ENCODE data around the gene HLCS.

HLCS gene

DNA sequence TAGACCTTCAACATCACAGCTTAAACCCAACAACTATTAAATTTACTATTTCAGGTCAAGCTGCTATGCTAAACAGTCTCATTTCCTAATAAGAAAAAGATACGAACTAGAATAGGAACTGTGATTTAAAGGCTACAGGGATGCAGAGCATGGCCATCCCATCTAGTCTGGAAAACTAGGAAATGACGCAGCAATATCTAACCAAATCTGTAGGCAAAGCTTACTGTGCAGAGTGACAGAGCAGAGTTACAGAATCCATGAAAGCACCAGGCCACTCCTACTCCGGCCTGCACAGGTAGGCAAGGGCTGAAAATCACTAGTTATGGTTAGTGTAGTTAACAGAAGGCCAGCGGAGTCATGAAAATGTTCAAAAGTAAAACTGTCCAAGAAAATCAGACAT is 2.1 kb downstream of the HLCS start:
- H3K36me3 ChIP-seq (replicated peaks; ENCODE audit: low read depth, low read length): no peaks in the 10 kb centered on the region
- no peak for TF ChIP-seq EZH2phosphoT487 (IDR thresholded peaks at IDR 0.05; ENCODE audit: low read depth)
- TF ChIP-seq, protein P1, sequence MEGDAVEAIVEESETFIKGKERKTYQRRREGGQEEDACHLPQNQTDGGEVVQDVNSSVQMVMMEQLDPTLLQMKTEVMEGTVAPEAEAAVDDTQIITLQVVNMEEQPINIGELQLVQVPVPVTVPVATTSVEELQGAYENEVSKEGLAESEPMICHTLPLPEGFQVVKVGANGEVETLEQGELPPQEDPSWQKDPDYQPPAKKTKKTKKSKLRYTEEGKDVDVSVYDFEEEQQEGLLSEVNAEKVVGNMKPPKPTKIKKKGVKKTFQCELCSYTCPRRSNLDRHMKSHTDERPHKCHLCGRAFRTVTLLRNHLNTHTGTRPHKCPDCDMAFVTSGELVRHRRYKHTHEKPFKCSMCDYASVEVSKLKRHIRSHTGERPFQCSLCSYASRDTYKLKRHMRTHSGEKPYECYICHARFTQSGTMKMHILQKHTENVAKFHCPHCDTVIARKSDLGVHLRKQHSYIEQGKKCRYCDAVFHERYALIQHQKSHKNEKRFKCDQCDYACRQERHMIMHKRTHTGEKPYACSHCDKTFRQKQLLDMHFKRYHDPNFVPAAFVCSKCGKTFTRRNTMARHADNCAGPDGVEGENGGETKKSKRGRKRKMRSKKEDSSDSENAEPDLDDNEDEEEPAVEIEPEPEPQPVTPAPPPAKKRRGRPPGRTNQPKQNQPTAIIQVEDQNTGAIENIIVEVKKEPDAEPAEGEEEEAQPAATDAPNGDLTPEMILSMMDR (IDR thresholded peaks at IDR 0.05; ENCODE audit: low read depth, low read length): no peak
- no peak overlapping the region for H3K27ac ChIP-seq (ENCODE audit: low read length)
- H2AFZ ChIP-seq (ENCODE audit: low read depth, low read length): no peak overlapping the region
- peak overlapping the region; percentile 89; the same call in 1 of the 2 replicates for H3K4me2 ChIP-seq (ENCODE audit: low read length)
- H3K4me3 ChIP-seq (ENCODE audit: low read length): no peak overlapping the region
- no peaks in the 10 kb centered on the region for H4K20me1 ChIP-seq (ENCODE audit: insufficient read depth, low read length)
- no peaks in the 10 kb centered on the region for H3K27me3 ChIP-seq (ENCODE audit: low read depth, low read length)
- no peaks in the 10 kb centered on the region for H3K79me2 ChIP-seq (ENCODE audit: low read length)
- H3K9ac ChIP-seq (ENCODE audit: low read length): no peak overlapping the region
- no peaks in the 10 kb centered on the region for H3K9me3 ChIP-seq (ENCODE audit: insufficient read depth, low read length)
- peaks cover 12% of the 10 kb centered on the region for H3K4me1 ChIP-seq (ENCODE audit: low read length)

DNA sequence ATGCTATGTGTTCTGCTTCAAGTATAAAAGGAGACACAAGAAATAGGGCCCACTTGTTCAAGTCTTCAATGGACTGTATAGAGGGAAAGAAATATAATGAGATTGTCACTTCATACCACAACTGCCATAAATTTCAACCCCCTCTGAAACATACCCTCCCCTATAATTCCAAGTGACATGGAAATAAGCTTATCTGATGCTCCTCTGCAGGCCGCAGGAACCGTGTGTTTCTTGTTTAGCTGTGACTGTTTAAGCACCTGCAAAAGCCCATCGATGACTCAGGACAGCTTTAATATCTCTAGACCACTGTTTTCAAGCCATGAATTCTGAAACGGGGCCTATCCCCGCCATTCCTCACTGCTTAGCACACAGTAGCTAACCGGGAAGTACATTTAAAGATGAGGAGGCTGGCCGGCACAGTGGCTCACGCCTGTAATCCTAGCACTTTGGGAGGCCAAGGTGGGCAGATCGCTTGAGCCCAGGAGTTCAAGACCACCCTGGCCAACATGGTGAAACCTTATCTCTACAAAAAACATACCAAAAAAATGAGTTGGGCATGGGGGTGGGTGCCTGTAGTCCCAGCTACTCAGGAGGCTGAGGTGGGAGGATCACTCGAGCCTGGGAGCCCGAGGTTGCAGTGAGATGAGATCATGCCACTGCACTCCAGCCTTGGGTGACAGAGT is 4.2 kb downstream of the HLCS start:
- Histone ChIP-seq H3K4me3 (ENCODE audit: low read length) (no peak overlapping the region), H3K36me3 (replicated peaks; ENCODE audit: low read depth, low read length) (no peaks in the 10 kb centered on the region), H3K4me2 (ENCODE audit: low read length) (no peak overlapping the region), H3K9ac (ENCODE audit: low read length) (no peak overlapping the region), H2AFZ (ENCODE audit: low read depth, low read length) (no peak overlapping the region), H3K4me1 (ENCODE audit: low read length) (peaks cover 12% of the 10 kb centered on the region), H4K20me1 (ENCODE audit: insufficient read depth, low read length) (no peaks in the 10 kb centered on the region), H3K27me3 (ENCODE audit: low read depth, low read length) (no peaks in the 10 kb centered on the region), H3K27ac (ENCODE audit: low read length) (no peak overlapping the region), H3K79me2 (ENCODE audit: low read length) (no peaks in the 10 kb centered on the region), H3K9me3 (ENCODE audit: insufficient read depth, low read length) (no peaks in the 10 kb centered on the region)
- no peak for TF ChIP-seq EZH2phosphoT487 (IDR thresholded peaks at IDR 0.05; ENCODE audit: low read depth)
- TF ChIP-seq, protein P1 (IDR thresholded peaks at IDR 0.05; ENCODE audit: low read depth, low read length): no peak

DNA sequence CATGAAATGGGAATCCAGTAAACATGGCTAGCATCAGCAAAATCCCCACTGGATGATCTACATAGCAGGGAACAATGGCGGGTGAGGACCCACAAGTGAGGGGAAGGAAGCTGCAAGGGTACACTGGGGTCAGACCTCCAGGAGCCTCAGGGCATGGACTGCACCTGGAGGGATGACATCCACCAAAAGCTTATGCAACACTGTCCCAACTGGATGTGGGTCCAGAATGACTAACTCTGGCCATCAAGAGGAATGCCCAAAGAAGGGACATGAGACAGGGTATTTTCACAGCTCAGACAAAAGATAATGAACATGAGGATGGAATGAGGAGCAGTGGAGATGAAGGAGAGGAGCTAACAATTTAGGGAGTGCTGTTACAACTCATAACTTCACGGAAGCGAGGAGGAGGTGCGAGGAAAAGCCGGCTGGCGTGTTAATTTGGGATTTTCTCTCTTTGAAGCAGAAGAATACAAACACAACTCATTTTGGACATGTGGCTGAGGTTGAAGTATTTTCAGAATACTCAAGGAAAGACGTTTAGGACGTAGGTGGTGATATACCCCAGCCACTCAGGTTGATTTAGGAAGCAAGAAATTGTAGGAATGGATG is 5.7 kb downstream of the HLCS start:
- Histone ChIP-seq H3K27me3 (ENCODE audit: low read depth, low read length) (no peaks in the 10 kb centered on the region), H3K36me3 (replicated peaks; ENCODE audit: low read depth, low read length) (no peaks in the 10 kb centered on the region), H3K79me2 (ENCODE audit: low read length) (no peaks in the 10 kb centered on the region), H4K20me1 (ENCODE audit: insufficient read depth, low read length) (no peaks in the 10 kb centered on the region), H3K9me3 (ENCODE audit: insufficient read depth, low read length) (no peaks in the 10 kb centered on the region), H3K4me1 (ENCODE audit: low read length) (peaks cover 12% of the 10 kb centered on the region), H3K27ac (ENCODE audit: low read length) (no peak overlapping the region), H2AFZ (ENCODE audit: low read depth, low read length) (no peak overlapping the region), H3K9ac (ENCODE audit: low read length) (no peak overlapping the region), H3K4me3 (ENCODE audit: low read length) (no peak overlapping the region), H3K4me2 (ENCODE audit: low read length) (no peak overlapping the region)
- TF ChIP-seq EZH2phosphoT487 (IDR thresholded peaks at IDR 0.05; ENCODE audit: low read depth): no peak
- TF ChIP-seq, protein P1 (IDR thresholded peaks at IDR 0.05; ENCODE audit: low read depth, low read length): no peak

DNA sequence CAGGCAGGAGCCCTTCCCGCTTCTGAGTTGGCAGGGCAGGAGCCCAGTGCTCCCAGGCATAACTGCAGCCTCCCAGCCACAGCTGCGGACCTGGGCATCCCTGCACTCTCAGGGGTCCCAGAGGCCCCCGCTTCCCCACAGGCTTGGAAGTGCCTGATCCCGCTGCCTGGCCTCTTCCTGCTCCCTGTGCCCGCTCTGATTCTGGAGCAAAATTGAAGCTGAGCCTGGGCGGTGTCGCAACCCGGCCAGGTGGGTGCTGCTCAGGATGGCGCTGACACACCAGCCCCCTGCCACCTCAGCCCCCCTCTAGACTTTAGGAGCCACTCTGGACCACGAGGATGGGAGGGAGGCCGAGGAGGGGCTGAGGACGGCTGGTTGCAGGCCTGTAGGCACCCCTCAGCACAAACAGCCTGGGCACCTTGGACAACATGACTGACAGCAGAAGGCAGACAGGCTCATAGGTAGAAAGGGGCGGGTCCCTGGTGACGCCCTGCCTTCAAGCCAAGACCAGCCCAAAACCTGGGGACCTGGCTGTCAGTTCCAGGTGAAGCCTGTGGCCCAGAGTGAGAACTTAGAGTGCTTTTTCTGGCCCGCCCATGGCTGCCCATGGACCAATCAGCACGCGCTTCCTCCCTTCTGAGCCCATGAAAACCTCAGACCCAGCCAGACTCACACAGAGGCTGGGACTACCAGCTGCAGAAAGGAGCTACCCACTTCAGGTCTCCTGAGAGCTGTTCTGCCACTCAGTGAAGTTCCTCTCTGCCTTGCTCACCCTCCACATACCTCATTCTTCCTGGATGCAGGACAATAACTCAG is 7.2 kb downstream of the HLCS start:
- no peak overlapping the region for H3K9ac ChIP-seq (ENCODE audit: low read length)
- H2AFZ ChIP-seq (ENCODE audit: low read depth, low read length): no peak overlapping the region
- no peaks in the 10 kb centered on the region for H3K27me3 ChIP-seq (ENCODE audit: low read depth, low read length)
- no peaks in the 10 kb centered on the region for H3K36me3 ChIP-seq (replicated peaks; ENCODE audit: low read depth, low read length)
- H3K4me3 ChIP-seq (ENCODE audit: low read length): no peak overlapping the region
- no peaks in the 10 kb centered on the region for H3K9me3 ChIP-seq (ENCODE audit: insufficient read depth, low read length)
- TF ChIP-seq EZH2phosphoT487 (IDR thresholded peaks at IDR 0.05; ENCODE audit: low read depth): no peak
- TF ChIP-seq, protein P1 (IDR thresholded peaks at IDR 0.05; ENCODE audit: low read depth, low read length): no peak
- H3K27ac ChIP-seq (ENCODE audit: low read length): no peak overlapping the region
- no peaks in the 10 kb centered on the region for H3K79me2 ChIP-seq (ENCODE audit: low read length)
- no peaks in the 10 kb centered on the region for H3K4me1 ChIP-seq (ENCODE audit: low read length)
- H3K4me2 ChIP-seq (ENCODE audit: low read length): no peak overlapping the region
- no peaks in the 10 kb centered on the region for H4K20me1 ChIP-seq (ENCODE audit: insufficient read depth, low read length)

Measured in OCI-LY3 (cell line).